GM12892 (cell line): Measurements from ENCODE around the gene STAC.

Experiments used
- POLR2AphosphoS5 ChIP-seq: IDR thresholded peaks from 2 replicates; pipeline ENCODE4 v1.6.1; 2011; ENCODE audit warnings: low read depth, low read length, control low read depth
- TAF1 ChIP-seq: IDR thresholded peaks from 2 replicates; pipeline ENCODE4 v1.6.1; 2011; ENCODE audit warnings: low read depth, mild to moderate bottlenecking, control low read depth, low read length, borderline replicate concordance

- TF ChIP-seq POLR2AphosphoS5 (no peak), TAF1 (no peak)
These were observed 27.8 kb downstream of the STAC start for GRCh38 chr3:36408146-36408545.
